NCI-H1694 treated with DMSO at 0.1 percent for 48 hours (cell line): ENCODE data around the gene NDST1.
A peak's percentile ranks its signal among the peaks of the same experiment; 100 is the strongest.
"Not testable (repeated sequence)": the region's sequence is repeated elsewhere in the genome, so short reads cannot be mapped to it uniquely, and the experiment has no call there.

Experiments used
- DNase-seq: peaks from one replicate; lab custom pipeline; 2025; lab: John Stamatoyannopoulos, UW

Gene NDST1

DNA sequence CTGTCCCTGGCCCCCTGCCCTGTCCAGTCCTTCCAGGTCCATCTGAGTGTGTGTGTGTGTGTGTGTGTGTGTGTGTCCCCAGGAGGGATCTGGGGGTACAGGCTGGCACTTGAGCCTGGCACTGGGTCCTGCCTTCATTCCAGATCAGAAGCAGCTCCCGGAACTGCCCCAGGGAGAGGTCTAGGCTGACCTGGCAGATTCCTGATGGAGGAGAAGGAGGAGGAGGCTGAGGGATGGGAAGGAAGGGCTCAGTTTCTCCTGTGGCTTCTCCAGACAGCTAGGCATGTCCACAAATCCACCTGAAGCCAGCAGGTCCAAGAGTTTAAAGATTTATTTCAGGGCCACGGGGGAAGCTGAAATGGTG is 328 bp downstream of the NDST1 start:
- DNase-seq = no peak

DNA sequence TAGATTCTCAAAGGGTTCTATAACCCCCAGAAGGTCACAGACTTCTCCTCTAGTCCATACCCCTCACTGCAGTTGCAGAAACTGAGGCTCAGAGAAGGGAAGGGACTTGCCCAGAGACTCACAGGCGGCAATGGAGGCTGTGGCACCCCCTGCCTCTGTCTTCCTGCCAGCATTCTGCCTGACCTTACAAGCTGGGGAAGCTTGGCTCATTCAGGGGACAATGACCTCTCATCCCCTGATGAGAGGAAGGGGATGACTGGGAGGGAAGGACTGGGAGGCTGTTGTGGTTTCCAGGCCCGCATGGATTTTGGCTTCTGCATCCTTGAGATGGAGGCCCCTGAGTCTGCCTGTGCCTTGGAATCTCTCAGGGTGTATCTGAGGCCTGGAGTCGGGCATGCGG is 897 bp downstream of the NDST1 start:
- DNase-seq = no peak

DNA sequence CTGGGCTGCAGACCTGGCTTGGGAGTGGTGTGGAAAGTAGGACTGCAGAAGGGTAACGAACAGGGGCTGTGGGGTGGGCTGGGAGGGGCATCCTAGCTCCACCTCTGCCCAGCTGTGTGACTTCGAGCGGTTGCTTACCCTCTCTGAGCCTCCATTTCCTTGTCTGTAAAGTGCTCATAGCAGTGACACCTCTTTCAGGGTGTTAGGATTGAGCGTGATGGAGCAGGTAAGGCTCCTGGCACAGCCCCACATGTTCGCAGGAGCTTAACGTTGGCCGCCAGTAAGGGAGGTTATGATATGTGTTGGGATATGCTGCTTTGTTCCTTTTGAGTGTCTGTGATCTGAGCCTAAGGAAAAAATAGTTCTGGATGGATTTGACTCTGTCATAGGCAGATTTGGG is 2.1 kb downstream of the NDST1 start:
- no peak for DNase-seq

DNA sequence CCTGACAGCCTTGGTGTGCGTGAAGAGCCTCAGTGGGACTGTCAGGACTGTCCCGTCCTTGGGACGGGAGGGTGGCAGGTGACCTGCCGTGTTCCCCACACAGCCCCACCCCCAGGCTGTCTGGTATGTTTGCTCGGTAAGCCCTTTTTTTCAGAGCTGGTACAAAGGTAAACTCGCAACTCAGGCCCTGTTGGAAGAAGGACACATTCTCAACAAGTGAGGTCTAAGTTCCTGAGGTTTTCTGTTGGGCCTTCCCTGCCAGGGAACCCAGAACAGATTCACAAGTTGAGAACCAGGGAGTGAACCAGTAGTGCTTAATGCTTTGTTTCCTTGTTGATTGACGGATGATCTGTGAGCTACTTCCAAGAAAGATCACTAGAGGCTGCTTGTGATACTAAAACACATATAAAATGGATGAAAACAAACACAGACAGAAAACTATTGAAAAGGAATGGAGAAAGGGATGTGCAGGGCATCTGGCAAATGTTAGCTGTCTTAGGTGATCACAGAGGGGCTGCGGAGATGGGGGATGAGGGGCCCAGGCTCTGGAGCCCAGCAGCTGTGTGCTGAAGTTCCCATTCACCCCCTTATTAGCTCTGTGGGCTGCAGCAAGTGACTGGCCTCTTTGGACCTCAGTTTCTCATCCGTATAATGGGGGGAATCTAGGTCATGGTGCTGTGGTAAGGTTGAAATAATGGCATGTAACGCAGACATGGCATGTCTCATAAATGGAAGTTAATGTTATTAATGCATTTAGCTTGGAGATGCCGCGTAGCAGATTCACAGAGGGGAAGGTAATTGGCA is 2.7 kb downstream of the NDST1 start:
- DNase-seq = no peak

DNA sequence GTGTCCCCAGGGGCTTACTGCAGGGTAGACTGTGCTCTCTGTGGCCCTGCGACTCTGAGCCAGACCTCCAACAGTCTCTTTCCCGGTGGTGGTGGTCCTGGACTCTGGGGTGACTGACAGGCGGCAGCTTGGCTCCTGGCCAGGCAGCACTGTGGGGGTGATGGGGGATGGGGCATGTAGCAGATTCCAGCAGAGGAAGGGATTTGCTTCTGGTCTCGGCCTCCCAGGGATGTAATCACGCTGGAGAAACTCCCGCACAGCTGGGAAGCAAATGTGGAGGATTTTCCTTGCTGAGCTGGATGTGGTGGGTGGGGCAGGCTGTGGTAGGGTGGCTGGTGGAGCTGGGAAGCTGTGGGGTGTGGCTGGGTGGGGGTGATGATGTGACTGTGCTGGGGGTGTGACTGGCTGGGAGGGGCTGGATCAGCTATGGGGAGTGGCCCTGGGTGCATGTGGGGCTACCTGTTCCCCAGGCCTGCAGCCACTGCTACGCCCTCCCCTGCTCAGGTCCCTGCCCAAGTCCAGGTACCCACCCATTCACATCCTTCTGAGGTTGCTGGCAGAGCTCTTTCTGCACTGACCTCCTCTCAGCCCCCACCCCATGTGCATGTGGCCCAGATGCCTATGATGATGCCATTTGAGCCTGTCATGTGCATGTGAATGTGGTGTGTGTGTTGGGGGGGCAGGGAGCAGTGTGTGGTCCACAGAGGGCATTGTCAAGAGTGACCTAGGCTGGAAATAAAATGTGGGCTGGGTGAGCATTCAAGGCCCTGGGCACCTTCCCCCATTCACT is 3.8 kb downstream of the NDST1 start:
- DNase-seq = no peak

DNA sequence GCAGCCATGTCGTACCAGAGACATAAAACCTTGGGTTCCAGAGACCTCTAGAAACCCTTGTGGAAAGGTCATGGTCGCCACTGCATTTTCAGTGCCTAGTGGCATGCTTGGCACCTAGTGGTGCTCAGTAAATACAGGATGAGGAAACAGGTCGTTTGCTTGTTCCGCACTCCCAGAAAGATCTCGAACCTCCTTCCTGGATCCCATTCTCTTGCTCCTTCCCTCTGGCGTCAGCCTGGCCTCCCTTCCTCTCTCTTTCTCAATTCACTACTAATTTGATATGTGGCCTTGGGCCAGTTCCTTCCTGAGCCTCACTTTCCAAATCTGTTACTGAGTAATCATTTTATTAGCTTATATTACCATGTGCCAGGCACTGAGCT is 4.4 kb downstream of the NDST1 start:
- no peak for DNase-seq

DNA sequence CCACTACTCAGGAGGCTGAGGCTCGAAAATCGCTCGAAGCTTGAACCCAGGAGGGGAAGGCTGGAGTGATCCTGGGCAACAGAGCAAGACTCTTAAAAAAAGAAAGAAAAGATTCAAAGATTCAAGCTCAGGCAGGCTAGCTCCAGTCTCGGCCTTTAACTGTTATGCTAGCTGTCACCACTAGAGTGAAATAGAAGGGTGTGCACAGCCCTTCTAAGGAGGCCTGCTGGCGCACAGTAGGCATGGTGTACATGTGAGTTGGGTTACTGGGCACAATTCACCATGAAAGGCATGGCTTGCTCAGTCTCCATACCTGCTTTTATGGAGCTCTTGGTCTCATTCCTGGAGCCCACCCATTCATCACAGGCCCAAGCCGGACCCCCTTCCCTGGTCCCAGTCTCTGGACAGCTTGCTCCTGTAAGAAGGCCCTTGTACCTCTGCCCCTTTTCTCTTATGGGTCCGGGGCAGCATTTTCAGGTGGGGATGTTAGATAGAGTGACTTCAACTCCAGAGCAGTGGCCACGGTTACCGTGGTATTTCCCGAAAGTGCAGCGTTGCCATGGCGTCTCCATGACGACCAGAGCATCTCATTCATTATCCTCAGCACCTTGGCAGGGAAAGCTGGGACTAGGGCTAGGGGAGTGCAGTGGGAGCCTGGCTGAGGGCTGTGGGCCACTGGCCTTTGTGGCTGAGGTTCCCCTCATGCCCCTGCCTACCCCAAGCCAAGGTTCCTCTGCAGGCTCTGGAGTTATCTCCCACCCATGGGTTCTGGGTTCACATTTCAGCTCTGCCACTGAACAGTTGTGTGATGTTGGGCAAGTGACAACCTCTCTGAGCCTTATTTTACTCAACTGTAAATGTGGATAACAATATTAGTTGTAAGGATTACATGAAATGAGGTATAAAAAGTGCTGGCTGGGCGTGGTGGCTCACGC is 5.7 kb downstream of the NDST1 start:
- DNase-seq = no peak

DNA sequence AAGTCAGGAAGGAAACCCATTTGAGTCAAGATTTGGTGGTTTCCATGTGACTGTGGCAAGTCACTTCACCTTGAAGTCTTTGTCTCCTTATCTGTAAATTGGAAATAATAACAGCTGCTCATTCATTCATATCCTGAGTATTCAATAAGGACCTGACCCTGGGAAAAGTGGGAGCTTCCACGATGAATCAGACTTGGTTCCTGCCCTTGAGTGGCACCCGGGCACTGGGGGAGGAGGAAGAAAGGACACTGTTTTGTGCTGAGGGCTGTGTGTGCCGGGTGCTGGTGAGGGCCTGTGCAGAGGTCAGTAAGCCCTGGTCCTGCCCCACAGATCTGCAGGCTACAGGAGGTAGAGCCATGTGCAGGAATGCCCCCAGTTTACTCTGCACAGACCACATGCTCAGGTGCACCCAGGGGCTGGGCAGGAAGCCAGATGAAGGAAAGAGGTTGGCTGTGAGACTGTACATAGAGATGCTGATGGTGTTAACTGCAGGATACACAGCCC is 6.8 kb downstream of the NDST1 start:
- no peak for DNase-seq

DNA sequence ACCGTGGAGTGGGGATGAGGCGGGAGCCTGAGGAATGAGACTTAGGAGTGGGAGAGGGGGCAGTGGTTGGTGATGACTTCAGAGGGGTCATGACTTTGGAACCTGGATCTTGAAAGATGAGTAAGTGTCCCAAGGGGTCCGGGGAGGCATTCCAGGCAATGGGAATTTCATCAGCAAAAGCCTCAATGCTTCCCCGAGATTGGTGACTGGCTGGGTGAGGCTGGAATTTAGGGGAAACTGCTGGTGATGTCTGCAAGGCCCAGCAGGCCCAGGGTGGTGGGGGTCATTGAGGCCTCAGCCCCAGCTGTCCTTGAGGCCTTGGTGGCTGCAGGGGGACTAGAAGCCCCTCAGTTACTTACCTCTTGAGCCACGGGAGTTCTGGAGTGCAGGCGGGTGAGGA is 7.5 kb downstream of the NDST1 start:
- no peak for DNase-seq

DNA sequence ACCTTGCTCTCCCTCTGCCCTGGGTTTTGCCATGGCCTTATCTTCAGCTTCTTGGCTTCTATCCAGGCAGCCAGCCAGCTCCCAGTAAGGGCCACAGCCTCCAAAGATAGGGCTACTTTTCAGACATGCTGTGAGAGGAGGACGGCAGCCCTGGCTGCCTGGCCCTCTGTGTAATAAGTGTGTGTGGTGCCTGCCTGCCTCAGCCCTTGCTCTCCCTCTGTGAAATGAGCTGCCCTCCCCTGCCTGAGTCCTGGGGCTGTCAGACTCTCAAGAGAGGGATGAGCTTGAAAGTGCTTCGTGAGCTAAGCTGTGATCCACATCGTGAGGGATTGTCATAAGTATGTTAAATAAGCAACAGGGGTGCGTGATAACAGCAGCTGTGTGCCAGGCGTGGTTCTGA is 8.1 kb downstream of the NDST1 start:
- DNase-seq = no peak

DNA sequence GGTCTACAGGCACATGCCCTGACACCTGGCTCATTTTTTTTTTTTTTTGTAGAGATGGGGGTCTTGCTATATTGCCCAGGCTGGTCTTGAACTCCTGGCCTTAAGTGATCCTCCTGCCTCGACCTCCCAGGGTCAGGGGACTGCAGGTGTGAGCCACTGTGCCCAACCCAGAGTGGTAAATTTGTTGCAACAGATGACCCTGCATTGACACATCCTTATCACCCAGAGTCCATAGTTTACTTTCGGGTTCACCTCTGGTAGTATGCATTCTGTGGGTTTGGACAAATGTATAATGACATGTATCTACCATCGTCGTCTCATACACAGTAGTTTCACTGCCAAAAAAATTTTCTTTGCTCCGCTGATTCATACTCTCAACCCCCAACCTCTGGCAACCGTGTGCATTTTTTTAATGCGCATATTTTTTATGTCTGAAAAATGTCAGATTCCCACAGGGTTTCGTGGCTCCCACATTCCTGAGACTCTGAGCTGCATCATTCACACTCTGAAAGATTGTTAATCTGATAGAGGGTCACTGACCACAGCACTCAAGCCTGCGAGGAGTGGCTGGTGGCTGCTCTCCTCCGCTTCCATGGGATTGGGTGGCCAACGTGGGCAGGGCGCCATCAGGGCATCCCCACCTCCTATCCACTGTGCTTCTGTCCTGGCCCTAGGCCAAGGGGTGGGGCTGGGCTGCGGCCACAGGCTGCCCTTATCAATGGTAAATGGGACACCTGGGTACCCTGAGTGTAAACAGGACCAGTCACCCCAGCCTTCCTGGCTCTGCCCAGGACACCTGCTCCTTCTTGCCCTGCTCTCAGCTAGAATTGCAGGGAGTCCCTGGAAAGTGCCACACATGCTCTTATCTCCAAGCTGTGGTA is 9.6 kb downstream of the NDST1 start:
- DNase-seq = peak; percentile 13

DNA sequence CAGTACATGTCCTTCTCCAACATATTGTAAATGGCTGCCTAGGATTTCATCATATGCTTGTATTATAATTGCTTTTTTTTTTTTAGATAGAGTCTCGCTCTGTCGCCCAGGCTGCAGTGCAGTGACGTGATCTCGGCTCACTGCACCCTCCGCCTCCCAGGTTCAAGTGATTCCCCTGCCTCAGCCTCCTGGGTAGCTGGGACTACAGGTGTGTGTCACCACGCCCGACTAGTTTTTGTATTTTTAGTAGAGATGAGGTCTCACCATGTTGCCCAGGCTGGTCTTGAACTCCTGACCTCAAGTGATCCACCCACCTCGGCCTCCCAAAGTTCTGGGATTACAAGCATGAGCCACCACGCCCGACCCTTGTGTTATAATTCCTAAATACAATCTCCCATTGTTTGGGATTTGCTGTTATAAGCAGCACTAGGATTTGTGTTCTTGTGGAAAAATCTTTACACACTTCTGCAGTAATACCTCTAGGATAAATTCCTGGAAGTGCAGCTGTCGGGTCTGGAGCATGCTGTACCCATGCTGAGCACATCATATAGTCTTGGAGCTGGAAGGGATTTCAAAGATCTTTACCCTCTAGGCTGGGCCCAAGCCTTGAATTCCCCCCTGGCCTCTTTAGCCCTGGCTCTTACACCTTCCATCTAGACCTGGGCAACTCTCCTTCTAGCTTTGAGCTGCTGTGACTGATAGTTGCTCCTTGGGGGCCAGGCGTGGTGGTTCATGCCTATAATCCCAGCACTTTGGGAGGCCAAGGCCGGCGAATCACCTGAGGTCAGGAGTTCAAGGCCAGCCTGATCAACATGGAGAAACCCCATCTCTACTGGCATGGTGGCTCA is 11.0 kb downstream of the NDST1 start:
- not testable (repeated sequence) for DNase-seq

DNA sequence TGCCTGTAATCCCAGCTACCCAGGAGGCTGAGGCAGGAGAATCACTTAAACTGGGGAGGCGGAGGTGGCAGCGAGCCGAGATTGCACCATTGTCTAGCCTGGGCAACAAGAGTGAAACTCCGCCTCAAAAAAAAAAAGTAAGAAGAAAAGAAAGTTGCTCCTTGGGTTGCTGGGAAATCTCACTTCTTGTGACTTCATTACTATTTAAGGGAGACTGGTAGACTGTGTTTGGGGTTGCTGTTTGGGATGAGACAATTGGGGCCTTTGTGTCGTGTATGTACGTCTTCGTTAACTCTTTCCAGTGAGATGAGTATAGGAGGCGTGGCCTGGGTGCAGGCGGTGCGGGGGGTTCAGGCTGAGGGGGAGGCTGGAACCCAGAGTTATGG is 11.6 kb downstream of the NDST1 start:
- no peak for DNase-seq

DNA sequence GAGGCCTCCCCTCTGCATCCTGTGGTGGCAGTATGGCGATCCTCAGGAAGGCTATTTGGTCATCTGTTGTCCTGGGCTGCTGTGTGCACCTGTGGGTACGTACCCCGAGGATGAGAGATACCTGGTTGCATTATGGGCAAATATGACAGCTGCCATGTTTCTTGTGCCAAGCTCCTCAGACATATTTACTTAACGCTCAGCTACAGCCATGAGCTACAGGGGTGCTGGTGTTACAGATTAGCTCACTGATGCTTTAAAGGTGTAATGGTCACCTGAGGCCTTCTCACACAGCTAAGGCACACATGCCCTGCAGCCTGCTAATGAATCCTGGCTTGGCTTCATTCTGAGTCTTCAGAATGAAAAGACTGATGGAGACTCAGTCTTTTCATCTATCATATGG is 12.0 kb downstream of the NDST1 start:
- no peak for DNase-seq

DNA sequence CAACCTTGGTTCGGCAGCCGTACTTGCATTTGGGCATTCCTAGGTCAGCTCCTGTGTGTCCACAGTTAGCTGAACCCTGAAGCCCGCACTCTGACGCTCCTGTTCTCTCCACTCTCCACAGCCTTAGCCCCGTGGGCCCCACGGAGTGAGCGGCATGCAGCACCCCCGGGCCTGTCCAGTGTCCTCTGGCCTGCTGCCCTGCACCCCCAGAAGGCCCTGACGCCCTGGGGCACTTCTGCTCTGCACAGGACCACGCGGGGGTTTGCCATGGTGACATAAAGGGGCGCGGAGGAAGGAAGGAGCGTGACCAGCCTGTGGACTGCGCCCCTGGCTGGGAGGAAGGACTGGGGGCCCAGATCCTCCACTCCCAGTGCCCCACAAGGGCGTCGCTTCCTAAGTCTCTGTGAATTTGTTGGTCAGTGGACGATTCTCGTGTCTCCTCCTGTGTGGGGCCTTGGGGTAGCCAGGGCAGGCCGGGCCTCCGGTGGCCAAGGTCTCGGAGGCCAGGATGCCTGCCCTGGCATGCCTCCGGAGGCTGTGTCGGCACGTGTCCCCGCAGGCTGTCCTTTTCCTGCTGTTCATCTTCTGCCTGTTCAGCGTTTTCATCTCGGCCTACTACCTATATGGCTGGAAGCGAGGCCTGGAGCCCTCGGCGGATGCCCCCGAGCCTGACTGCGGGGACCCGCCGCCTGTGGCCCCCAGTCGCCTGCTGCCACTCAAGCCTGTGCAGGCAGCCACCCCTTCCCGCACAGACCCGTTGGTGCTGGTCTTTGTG is 13.0 kb downstream of the NDST1 start:
- no peak for DNase-seq

DNA sequence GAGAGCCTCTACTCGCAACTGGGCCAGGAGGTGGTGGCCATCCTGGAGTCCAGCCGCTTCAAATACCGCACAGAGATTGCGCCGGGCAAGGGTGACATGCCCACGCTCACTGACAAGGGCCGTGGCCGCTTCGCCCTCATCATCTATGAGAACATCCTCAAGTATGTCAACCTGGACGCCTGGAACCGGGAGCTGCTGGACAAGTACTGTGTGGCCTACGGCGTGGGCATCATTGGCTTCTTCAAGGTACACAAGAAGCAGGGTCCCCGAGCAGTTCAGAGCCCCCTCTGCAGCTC is 13.5 kb downstream of the NDST1 start:
- DNase-seq = no peak

DNA sequence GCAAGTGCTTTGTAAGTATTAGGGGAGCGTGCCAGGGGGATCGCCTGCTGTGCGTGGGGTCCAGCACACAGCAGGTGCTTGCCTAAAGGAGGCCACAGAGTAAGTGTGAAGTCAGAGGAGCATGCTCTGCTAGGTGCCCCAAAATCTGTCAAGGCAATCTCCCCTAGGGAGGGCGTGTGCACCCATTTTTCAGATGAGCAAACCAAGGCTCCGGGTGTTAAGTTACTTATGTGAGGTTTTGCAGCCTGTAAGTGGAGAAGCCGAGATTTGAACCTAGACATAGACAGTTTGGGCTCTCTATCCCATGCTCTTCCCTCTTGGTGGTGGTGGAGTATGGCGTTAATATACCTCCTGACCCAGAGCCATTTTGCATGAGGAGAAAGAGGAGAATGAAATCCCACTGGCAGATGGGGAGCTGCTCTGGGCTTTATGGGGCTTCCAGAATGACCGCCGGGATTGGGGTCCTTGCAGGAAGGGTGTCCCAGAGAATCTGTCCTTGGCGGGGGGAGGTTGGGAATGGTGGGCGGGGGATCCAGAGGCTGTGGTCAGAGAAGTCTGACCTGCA is 14.1 kb downstream of the NDST1 start:
- DNase-seq = no peak

DNA sequence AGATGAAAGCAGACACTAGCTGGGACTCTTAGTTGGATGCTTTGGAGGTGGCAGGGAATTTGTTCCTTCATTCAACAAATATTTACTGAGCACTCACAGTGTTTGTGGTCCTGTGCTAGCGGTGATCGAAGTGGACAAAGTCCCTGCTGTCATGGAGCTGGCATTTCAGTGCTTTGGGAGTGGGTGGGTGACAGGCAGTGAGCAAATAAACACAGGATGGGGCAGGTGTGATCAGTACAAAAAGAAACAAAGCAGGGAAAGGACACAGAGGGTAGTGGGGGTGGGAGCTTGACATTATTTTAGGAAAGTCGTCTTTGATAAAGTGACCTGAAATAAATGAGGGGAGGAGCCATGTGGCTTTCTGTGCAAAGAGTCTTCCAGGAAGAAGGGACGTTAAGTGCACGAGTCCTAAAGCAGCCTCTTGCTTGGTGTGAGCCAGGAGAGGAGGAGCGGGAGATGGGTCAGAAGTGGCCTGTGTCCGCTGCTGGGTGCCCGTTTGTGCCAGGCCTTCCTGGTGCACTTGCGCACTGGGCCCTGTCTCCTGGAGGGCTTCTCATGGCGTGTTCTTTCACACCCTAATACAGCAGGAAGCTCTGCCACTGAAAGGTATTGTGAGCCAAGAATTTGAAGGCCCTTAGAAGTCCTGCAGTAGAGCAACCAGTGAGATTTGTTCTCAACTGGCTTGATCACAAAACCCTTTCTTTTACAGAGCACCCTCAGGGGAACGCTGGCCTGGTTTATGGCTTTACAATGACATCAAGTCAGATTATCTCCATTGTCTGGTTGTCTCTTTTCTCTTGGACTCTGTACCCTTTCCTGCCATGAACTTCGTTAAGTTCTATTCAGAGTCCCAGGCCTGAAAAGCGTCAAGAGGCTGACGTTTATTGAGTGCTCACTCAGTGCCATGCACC is 14.8 kb downstream of the NDST1 start:
- no peak for DNase-seq
